ENCODE data around the gene GRIN1. TPM values are rescaled to one million over a fixed set of nuclear protein-coding genes. Genes with fewer than 3 reads are reported as not detected.
A peak's percentile ranks its signal among the peaks of the same experiment; 100 is the strongest.

Gene GRIN1
- under 1 TPM in 2 of 10 donors, not detected in 8; 0.07 TPM for polyA plus RNA-seq (ENCODE audit: insufficient read length in 10 of 10)
- long read RNA-seq, donor 1, result 0 reads
- long read RNA-seq, donor 2, result 0 reads
- long read RNA-seq, donor 3, result 0 reads
- long read RNA-seq, donor 4, result 0 reads
- long read RNA-seq, donor 5, result 0 reads
- long read RNA-seq, donor 6, result 0 reads
- long read RNA-seq, donor 7, result 0 reads
- long read RNA-seq, donor 8, result 0 reads
- long read RNA-seq, donor 9, result 0 reads

DNA sequence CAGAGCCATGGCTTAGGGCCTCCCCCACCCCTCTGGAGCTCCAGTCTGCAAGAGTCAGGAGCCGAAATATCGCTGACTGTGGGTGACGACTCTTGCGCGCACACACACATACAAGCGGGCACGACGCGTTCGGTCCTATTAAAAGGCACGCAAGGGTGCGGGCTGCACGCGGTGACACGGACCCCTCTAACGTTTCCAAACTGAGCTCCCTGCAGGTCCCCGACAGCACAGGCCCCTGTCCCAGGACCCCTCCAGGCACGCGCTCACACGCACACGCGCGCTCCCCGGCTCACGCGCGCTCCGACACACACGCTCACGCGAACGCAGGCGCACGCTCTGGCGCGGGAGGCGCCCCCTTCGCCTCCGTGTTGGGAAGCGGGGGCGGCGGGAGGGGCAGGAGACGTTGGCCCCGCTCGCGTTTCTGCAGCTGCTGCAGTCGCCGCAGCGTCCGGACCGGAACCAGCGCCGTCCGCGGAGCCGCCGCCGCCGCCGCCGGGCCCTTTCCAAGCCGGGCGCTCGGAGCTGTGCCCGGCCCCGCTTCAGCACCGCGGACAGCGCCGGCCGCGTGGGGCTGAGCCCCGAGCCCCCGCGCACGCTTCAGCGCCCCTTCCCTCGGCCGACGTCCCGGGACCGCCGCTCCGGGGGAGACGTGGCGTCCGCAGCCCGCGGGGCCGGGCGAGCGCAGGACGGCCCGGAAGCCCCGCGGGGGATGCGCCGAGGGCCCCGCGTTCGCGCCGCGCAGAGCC lies at the start of gene GRIN1:
GRIN1 (plus strand) TSS at position 433 of the 746 bp plus-strand sequence. CDS start 333 bp downstream, outside the sequence.
- DNase-seq, result peak in 2 of 3 donors; percentile 62 to 71

- no peak for DNase-seq
Measured at GRCh38 chr9:137089232-137089947, 49.6 kb upstream of the GRIN1 start.

DNA sequence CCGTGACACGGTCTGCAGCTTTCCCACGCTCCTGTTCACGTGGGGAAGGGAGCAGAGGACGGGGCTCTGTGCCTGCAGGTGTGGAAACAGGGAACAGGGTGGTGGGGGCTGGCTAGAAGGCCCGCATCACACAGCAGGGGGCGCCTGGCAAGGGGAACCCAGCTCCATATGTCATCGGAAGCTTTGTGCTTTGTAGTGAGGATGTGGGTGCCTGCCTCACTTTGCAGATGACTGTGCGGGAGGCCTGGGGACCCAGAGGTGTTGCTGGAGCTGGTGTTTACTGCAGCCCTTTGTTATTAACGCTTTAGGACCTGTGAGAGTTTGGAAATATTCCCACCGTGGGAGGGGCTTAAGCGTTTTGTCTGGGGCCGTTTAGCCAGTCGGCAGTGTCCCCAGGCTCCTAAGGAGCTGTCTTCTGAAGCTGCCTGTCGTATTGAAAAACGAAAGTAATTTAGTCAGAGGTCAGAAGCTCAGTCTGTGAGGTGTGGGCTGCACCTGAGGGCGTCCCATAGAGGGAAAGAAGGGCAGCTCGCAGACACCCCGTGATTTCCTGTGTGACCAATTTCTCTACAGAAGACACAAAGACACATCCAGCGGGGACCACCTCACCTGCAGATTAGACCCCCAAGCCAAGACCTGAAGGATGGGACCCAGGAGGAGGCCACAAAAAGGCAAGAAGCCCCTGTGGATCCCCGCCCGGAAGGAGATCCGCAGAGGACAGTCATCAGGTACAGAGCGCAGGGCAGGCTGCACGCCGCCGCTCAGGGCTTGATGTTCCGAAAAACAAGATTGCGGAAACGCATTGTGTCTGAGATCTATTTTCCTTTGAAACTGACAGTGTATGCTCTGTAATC lies 43.1 kb upstream of the GRIN1 start:
- DNase-seq, result no peak

DNA sequence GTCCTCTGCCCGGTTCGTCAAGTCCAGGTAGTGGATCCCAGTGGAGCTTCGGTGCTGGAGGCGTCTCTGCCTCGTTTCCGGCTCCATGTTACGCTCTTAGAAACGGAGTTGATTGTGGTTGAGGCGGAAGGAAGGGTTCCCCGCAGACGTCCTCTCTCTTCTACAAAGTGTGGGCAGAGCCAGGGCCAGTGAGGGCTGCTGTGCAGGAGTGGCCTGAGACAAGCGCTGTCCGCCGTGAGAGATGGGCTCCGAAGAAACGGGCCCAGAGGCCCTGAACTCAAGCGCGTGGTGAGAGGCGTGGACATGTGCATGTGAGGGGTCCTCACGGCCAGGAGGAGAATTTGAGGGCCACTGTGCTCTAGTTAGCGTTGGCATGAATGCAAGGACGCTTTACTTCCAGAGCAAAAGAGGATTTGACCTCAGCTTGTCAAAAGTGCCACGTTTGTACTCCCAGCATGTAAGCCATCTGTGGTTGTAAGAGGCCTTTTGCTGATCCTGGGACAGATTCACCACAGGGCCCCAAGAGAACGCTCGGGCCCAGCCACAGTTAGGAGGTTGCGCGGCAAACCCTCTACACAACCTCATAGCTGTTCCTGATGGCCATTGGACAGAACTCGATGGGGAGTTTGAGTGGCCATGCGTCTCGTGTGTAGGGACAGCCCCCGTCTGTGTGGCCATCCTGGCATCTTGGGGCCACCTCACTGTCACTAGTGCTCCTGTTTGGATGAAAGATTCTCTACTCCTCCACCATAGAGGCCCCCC lies 42.0 kb upstream of the GRIN1 start:
- DNase-seq, result no peak

- no peak for DNase-seq
Measured at GRCh38 chr9:137097761-137098462, 41.0 kb upstream of the GRIN1 start.

- no peak for DNase-seq
Measured at GRCh38 chr9:137099231-137099630, 39.7 kb upstream of the GRIN1 start.

DNA sequence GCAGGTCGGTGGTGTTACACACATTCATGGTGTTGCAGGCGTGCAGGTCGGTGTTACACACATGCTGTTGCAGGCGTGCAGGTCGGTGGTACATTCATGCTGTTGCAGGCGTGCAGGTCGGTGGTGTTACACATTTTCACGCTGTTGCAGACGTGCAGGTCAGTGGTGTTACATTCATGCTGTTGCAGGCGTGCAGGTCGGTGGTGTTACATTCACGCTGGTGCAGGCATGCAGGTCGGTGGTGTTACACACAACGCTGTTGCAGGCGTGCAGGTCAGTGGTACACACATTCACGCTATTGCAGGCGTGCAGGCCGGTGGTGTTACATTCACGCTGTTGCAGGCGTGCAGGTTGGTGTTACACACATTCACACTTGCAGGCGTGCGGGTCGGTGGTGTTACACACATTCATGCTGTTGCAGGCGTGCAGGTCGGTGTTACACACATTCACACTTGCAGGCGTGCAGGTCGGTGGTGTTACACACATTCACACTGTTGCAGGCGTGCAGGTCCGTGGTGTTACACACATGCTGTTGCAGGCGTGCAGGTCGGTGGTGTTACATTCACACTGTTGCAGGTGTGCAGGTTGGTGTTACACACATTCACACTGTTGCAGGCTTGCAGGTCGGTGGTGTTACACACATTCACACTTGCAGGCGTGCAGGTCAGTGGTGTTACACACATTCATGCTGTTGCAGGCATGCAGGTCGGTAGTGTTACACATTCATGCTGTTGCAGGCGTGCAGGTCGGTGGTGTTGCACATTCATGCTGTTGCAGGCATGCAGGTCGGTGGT lies 35.6 kb upstream of the GRIN1 start:
- DNase-seq, result no peak

GRCh38 chr9:137105814-137106661 lies 32.9 kb upstream of the GRIN1 start:
- no peak for DNase-seq

GRCh38 chr9:137106662-137107250 lies 32.2 kb upstream of the GRIN1 start:
- DNase-seq, result no peak

DNA sequence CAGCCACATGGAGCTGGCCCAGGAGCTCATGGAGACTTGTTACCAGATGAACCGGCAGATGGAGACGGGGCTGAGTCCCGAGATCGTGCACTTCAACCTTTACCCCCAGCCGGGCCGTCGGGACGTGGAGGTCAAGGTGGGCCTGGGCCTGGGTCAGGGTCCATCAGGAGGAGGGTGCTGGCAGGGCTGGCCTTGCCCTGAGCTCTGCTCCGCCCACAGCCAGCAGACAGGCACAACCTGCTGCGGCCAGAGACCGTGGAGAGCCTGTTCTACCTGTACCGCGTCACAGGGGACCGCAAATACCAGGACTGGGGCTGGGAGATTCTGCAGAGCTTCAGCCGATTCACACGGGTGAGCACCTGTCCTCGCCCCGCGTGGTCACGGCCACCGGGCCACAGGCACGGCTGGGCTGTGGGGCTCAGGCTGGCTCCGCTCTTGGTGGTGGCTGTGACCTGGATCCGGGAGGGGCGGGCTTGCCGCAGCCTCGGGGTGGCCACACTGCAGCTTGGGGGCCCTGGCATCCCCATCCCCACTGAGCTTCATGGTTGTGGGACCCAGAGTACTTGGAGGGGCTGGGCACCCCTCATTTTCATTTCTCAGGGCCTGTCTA lies 31.5 kb upstream of the GRIN1 start:
- no peak for DNase-seq

DNA sequence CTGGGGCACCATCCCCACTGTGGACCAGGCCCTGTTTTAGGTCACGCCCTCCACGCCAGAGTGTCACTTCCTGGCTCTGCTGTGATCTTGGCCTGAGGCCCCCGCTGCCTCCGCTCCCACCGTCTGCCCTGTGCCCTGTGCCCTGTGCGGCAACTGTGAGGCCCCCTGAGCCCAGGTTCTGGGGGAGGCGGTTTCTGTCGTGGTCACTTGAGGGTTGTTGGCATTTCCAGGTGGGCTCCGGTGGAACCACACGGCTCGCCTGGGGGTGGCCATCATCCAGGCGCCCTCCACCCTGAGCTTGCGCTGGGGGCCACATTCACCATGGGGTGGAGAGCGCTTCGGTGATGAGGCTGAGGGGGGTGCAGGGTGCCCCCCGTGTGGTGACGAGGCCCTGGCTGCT lies 31.0 kb upstream of the GRIN1 start:
- no peak for DNase-seq

GRCh38 chr9:137108608-137109249 lies 30.2 kb upstream of the GRIN1 start:
- DNase-seq, result no peak

DNA sequence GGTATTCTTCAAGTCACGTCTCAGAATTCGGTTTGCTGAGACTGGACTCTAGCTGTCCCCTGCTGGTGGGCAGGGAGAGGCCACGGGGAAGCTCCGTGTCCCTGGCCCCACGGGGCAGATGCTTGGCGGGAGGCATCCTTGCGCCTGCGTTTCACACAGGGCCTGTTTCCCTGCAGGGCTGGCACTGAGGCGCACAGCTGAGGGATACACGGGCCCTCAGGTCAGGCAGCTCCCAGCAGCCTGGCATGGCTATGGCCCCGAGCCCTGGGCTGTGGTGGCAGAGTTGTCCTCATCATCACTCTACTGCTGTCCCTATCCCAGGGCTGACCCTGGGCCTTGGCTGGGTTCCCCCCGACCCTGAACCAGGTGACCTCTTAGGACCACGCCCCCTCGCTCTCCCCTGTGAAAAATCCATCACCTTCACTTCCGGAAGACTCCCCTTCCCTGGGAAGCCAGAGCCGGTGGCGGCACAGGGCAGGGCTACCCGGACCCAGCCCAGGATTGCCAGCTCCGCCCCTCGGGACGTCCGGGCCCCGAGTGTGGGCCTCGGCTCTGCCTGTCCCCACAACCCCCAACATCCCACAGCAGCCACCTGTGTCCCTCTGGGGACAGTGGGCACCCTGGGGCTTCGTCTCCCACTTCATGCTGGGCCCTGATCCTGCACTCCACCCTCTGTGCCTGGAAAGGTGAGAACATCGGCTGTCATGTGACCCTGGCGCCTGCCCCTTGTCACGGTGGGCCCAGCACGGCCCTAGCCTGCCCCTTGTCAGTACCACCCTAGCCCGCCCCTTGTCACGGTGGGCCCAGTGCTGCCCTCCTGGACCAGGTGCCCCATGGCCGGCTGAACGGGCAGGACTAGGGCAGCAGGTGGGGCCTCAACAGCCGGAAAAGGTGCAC lies 29.5 kb upstream of the GRIN1 start:
- DNase-seq, result no peak

- DNase-seq, result no peak
Measured at GRCh38 chr9:137110147-137110910, 28.6 kb upstream of the GRIN1 start.

Data from muscle of back (tissue), 13 donors.